HepG2 (cell line): ENCODE data around the gene CDC25C. TPM values are rescaled to one million over a fixed set of nuclear protein-coding genes. Genes with fewer than 3 reads are reported as not detected.

Experiments used
- CEBPB ChIP-seq: IDR thresholded peaks from 2 replicates; pipeline ENCODE4 v1.6.1; 2011; ENCODE audit warnings: low read depth, low read length, improper control_type of control experiment, borderline replicate concordance
- DRAP1 ChIP-seq: IDR thresholded peaks from 2 replicates; pipeline ENCODE4 v1.6.1; 2016; ENCODE audit warnings: missing genetic modification reagents, missing compliant biosample characterization
- FOXP4 ChIP-seq: sonication (generic); formaldehyde crosslinking; IDR thresholded peaks from 2 replicates; pipeline ENCODE4 v1.4.0; 2020; ENCODE audit warnings: missing genetic modification reagents
- HDAC1 ChIP-seq: sonication (generic); formaldehyde crosslinking; IDR thresholded peaks from 2 replicates; pipeline ENCODE4 v1.5.1; 2020; ENCODE audit warnings: mild to moderate bottlenecking, missing genetic modification reagents
- HOMEZ ChIP-seq: IDR thresholded peaks from 2 replicates; pipeline ENCODE4 v1.6.1; 2016; ENCODE audit warnings: low read depth
- LBX2 ChIP-seq: sonication (generic); formaldehyde crosslinking; IDR thresholded peaks from 2 replicates; pipeline ENCODE4 v1.5.0; 2020; ENCODE audit warnings: missing genetic modification reagents, mild to moderate bottlenecking, borderline replicate concordance
- MIXL1 ChIP-seq: IDR thresholded peaks from 2 replicates; pipeline ENCODE4 v1.6.1; 2016
- RAD21 ChIP-seq: fragments of 450-650 bp; formaldehyde crosslinking; IDR thresholded peaks from 2 replicates; pipeline ENCODE4 v1.5.0; 2020; ENCODE audit warnings: mild to moderate bottlenecking
- REL ChIP-seq: sonication (generic); formaldehyde crosslinking; conservative IDR thresholded peaks from 2 replicates; pipeline ENCODE4 v1.8.0; 2022; ENCODE audit warnings: mild to moderate bottlenecking, missing genetic modification reagents, moderate library complexity
- SIN3B ChIP-seq: fragments of 150-350 bp; IDR thresholded peaks from 2 replicates; pipeline ENCODE4 v1.6.1; 2014; ENCODE audit warnings: low read length
- ZFX ChIP-seq: sonication (generic); formaldehyde crosslinking; IDR thresholded peaks from 2 replicates; pipeline ENCODE4 v1.4.0; 2020; ENCODE audit warnings: mild to moderate bottlenecking, low read depth, missing genetic modification reagents, moderate library complexity
- ZNF225 ChIP-seq: sonication (generic); formaldehyde crosslinking; IDR thresholded peaks from 2 replicates; pipeline ENCODE4 v1.4.0; 2020; ENCODE audit warnings: mild to moderate bottlenecking, missing genetic modification reagents
- ZNF451 ChIP-seq: sonication (generic); formaldehyde crosslinking; IDR thresholded peaks from 2 replicates; pipeline ENCODE4 v1.5.0; 2020; ENCODE audit warnings: mild to moderate bottlenecking, missing genetic modification reagents
- polyA plus RNA-seq, 8 experiments: library from polyadenylated mRNA; depleted of rRNA in 3 of 8; stranded (reverse) in 7 of 8; unstranded in 1 of 8; fragments of >200 nt; fragmentation: Illumina TruSeq in 4 of 8; extraction: Trizol in 4 of 8; gene quantifications; 2 replicates each; pipeline versions ENCODE4 v1.2.1 to v1.2.3, GENCODE V29; 2011 to 2016; ENCODE audit warnings: low read depth in 4 of 8, missing spikeins in 1 of 8, mixed read lengths in 1 of 8; ENCODE audit not compliant: insufficient read depth in 1 of 8
- total RNA-seq, 5 experiments: library from RNA; depleted of rRNA; stranded (reverse); fragments of >200 nt; fragmentation: Illumina TruSeq; extraction: Trizol; gene quantifications; 2 replicates each; pipeline ENCODE4 v1.2.3, GENCODE V29; 2016; ENCODE audit warnings: low read depth in 1 of 5
- TF ChIP-seq, protein P1 (sequence below): sonication (generic); formaldehyde crosslinking; IDR thresholded peaks from 2 replicates; pipeline ENCODE4 v1.8.1; 2023; ENCODE audit warnings: mild to moderate bottlenecking, missing genetic modification reagents
- TF ChIP-seq, protein P2 (sequence below): sonication (generic); formaldehyde crosslinking; IDR thresholded peaks from 2 replicates; pipeline ENCODE4 v1.4.0; 2020; ENCODE audit warnings: missing genetic modification reagents, low read depth, mild to moderate bottlenecking, borderline replicate concordance
- TF ChIP-seq, protein P3 (sequence below): sonication (generic); formaldehyde crosslinking; IDR thresholded peaks from 2 replicates; pipeline ENCODE4 v1.5.0; 2020; ENCODE audit warnings: mild to moderate bottlenecking, missing genetic modification reagents, borderline replicate concordance

The CDC25C gene
- total and polyA plus RNA-seq, 2 of the 13 experiments (the other 11 are each of a cell fraction or from before 2014, with no cell fraction given) = 17.7 to 27.6 TPM

DNA sequence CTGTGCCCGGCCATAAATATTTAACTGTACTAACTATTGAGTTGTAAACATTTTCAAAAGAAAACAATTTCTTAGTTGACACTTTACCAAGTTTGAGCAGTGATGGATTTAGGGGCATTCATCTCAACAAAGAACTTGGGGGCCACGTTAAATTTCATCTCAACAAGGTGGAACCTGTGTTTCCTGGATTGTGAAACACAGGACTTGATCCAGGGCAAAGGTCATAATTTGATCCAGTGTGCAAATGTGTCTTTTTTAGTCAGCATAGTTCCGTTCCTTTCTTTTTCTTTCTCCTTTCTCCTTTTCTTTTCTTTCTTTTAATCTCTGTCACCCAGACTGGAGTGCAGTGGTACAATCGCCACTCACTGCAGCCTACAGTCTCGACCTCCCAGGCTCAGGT is 60.3 kb downstream of the CDC25C start (continued):
- TF ChIP-seq HOMEZ (no peak), ZNF451 (CRISPR knock-in tag) (no peak), HDAC1 (CRISPR knock-in tag) (no peak), RAD21 (CRISPR knock-in tag) (no peak), ZNF225 (CRISPR knock-in tag) (no peak), ZFX (CRISPR knock-in tag) (no peak), SIN3B (no peak), MIXL1 (no peak), REL (CRISPR knock-in tag) (no peak), CEBPB (peak; percentile 72; the same call in 1 of the 2 replicates), FOXP4 (no peak), LBX2 (CRISPR knock-in tag) (no peak), DRAP1 (no peak)
- TF ChIP-seq, protein P1, sequence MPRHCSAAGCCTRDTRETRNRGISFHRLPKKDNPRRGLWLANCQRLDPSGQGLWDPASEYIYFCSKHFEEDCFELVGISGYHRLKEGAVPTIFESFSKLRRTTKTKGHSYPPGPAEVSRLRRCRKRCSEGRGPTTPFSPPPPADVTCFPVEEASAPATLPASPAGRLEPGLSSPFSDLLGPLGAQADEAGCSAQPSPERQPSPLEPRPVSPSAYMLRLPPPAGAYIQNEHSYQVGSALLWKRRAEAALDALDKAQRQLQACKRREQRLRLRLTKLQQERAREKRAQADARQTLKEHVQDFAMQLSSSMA (CRISPR knock-in tag) = no peak
- TF ChIP-seq, protein P2, sequence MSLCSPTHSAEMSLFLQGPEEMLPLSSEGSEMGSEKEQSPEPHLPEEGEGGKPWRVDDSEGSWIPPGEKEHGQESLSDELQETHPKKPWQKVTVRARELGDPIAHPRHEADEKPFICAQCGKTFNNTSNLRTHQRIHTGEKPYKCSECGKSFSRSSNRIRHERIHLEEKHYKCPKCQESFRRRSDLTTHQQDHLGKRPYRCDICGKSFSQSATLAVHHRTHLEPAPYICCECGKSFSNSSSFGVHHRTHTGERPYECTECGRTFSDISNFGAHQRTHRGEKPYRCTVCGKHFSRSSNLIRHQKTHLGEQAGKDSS (CRISPR knock-in tag) = no peak
- TF ChIP-seq, protein P3, sequence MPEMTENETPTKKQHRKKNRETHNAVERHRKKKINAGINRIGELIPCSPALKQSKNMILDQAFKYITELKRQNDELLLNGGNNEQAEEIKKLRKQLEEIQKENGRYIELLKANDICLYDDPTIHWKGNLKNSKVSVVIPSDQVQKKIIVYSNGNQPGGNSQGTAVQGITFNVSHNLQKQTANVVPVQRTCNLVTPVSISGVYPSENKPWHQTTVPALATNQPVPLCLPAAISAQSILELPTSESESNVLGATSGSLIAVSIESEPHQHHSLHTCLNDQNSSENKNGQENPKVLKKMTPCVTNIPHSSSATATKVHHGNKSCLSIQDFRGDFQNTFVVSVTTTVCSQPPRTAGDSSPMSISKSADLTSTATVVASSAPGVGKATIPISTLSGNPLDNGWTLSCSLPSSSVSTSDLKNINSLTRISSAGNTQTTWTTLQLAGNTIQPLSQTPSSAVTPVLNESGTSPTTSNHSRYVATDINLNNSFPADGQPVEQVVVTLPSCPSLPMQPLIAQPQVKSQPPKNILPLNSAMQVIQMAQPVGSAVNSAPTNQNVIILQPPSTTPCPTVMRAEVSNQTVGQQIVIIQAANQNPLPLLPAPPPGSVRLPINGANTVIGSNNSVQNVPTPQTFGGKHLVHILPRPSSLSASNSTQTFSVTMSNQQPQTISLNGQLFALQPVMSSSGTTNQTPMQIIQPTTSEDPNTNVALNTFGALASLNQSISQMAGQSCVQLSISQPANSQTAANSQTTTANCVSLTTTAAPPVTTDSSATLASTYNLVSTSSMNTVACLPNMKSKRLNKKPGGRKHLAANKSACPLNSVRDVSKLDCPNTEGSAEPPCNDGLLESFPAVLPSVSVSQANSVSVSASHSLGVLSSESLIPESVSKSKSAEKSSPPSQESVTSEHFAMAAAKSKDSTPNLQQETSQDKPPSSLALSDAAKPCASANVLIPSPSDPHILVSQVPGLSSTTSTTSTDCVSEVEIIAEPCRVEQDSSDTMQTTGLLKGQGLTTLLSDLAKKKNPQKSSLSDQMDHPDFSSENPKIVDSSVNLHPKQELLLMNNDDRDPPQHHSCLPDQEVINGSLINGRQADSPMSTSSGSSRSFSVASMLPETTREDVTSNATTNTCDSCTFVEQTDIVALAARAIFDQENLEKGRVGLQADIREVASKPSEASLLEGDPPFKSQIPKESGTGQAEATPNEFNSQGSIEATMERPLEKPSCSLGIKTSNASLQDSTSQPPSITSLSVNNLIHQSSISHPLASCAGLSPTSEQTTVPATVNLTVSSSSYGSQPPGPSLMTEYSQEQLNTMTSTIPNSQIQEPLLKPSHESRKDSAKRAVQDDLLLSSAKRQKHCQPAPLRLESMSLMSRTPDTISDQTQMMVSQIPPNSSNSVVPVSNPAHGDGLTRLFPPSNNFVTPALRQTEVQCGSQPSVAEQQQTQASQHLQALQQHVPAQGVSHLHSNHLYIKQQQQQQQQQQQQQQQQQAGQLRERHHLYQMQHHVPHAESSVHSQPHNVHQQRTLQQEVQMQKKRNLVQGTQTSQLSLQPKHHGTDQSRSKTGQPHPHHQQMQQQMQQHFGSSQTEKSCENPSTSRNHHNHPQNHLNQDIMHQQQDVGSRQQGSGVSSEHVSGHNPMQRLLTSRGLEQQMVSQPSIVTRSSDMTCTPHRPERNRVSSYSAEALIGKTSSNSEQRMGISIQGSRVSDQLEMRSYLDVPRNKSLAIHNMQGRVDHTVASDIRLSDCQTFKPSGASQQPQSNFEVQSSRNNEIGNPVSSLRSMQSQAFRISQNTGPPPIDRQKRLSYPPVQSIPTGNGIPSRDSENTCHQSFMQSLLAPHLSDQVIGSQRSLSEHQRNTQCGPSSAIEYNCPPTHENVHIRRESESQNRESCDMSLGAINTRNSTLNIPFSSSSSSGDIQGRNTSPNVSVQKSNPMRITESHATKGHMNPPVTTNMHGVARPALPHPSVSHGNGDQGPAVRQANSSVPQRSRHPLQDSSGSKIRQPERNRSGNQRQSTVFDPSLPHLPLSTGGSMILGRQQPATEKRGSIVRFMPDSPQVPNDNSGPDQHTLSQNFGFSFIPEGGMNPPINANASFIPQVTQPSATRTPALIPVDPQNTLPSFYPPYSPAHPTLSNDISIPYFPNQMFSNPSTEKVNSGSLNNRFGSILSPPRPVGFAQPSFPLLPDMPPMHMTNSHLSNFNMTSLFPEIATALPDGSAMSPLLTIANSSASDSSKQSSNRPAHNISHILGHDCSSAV = no peak
